ENCODE results near the gene CORO7.
"Not testable (repeated sequence)": the region's sequence is repeated elsewhere in the genome, so short reads cannot be mapped to it uniquely, and the experiment has no call there.

The CORO7 gene

GRCh38 chr16:4334724-4335495 is 81.5 kb downstream of the CORO7 start:
- no peak overlapping the region for H4K8ac ChIP-seq (ENCODE audit: low read length)
- H3K18ac ChIP-seq (ENCODE audit: low read depth in 1 of 2, low read length in 2 of 2): no peak overlapping the region
- no peak overlapping the region for H2BK5ac ChIP-seq (ENCODE audit: low read depth, low read length, poor library complexity, severe bottlenecking)
- H3K4ac ChIP-seq (ENCODE audit: low read depth in 1 of 2, low read length in 2 of 2): no peak overlapping the region
- no peak overlapping the region for H2AFZ ChIP-seq (ENCODE audit: low read depth, low read length)
- H3K4me3 ChIP-seq (ENCODE audit: insufficient read depth in 1 of 2, low read depth in 1 of 2, low read length in 2 of 2): no peak overlapping the region
- no peak overlapping the region for H3K14ac ChIP-seq (ENCODE audit: low read length in 2 of 2)
- H3K23ac ChIP-seq (ENCODE audit: low read length in 2 of 2): no peak overlapping the region
- peaks cover 54 to 77% of the 10 kb centered on the region in 2 experiments for H3K36me3 ChIP-seq (ENCODE audit: control insufficient read depth in 1 of 2, insufficient read depth in 2 of 2, low read depth in 1 of 2, low read length in 2 of 2)
- H2BK120ac ChIP-seq (ENCODE audit: low read depth, low read length): no peak overlapping the region
- no peak overlapping the region for H2BK12ac ChIP-seq (ENCODE audit: low read length in 2 of 2)
- no peak overlapping the region for H3K9ac ChIP-seq (ENCODE audit: low read length)
- H3K79me1 ChIP-seq (replicated peaks; ENCODE audit: low read length, poor library complexity, severe bottlenecking): peaks cover 54% of the 10 kb centered on the region
- no peak overlapping the region for H2BK15ac ChIP-seq (ENCODE audit: low read depth, poor library complexity, severe bottlenecking)
- 94% methylated on average over 32 of the region's 32 CpGs for WGBS
- H3K27me3 ChIP-seq (ENCODE audit: control insufficient read depth in 1 of 2, insufficient read depth in 1 of 2, low read length in 2 of 2): no peaks in the 10 kb centered on the region
- peaks cover 14% of the 10 kb centered on the region for H3K4me1 ChIP-seq (ENCODE audit: control insufficient read depth, insufficient read depth, low read depth, low read length)
- no peaks in the 10 kb centered on the region for H3K9me3 ChIP-seq (ENCODE audit: control insufficient read depth, low read length)
- no peak overlapping the region for H2AK5ac ChIP-seq (ENCODE audit: low read length, severe bottlenecking)
- no peak for DNase-seq
- H3K4me2 ChIP-seq (ENCODE audit: low read length, poor library complexity, severe bottlenecking): no peak overlapping the region
- no peak overlapping the region for H3K27ac ChIP-seq (ENCODE audit: low read length, poor library complexity, severe bottlenecking)
- H4K91ac ChIP-seq (ENCODE audit: low read length): no peak overlapping the region

GRCh38 chr16:4333714-4334113 is 82.7 kb downstream of the CORO7 start:
- H3K14ac ChIP-seq (ENCODE audit: low read length in 2 of 2); H2AK5ac ChIP-seq (ENCODE audit: low read length, severe bottlenecking); H2BK15ac ChIP-seq (ENCODE audit: low read depth, poor library complexity, severe bottlenecking); H4K8ac ChIP-seq (ENCODE audit: low read length); H3K4ac ChIP-seq (ENCODE audit: low read depth in 1 of 2, low read length in 2 of 2); H3K9ac ChIP-seq (ENCODE audit: low read length); H4K91ac ChIP-seq (ENCODE audit: low read length); H3K9me3 ChIP-seq (ENCODE audit: control insufficient read depth, low read length); H3K27me3 ChIP-seq (ENCODE audit: control insufficient read depth in 1 of 2, insufficient read depth in 1 of 2, low read length in 2 of 2); H3K18ac ChIP-seq (ENCODE audit: low read depth in 1 of 2, low read length in 2 of 2); H3K4me3 ChIP-seq (ENCODE audit: insufficient read depth in 1 of 2, low read depth in 1 of 2, low read length in 2 of 2); H2BK12ac ChIP-seq (ENCODE audit: low read length in 2 of 2); H3K27ac ChIP-seq (ENCODE audit: low read length, poor library complexity, severe bottlenecking); H2BK5ac ChIP-seq (ENCODE audit: low read depth, low read length, poor library complexity, severe bottlenecking); H2BK120ac ChIP-seq (ENCODE audit: low read depth, low read length); DNase-seq; H2AFZ ChIP-seq (ENCODE audit: low read depth, low read length); H3K23ac ChIP-seq (ENCODE audit: low read length in 2 of 2); H3K4me2 ChIP-seq (ENCODE audit: low read length, poor library complexity, severe bottlenecking): not testable (repeated sequence)
- Histone ChIP-seq H3K4me1 (ENCODE audit: control insufficient read depth, insufficient read depth, low read depth, low read length) (peaks cover 14% of the 10 kb centered on the region), H3K79me1 (replicated peaks; ENCODE audit: low read length, poor library complexity, severe bottlenecking) (peaks cover 56% of the 10 kb centered on the region), H3K36me3 (ENCODE audit: control insufficient read depth in 1 of 2, insufficient read depth in 2 of 2, low read depth in 1 of 2, low read length in 2 of 2) (peaks cover 44 to 72% of the 10 kb centered on the region in 2 experiments)
- WGBS: 98% methylated on average over 9 of the region's 9 CpGs

- Histone ChIP-seq H3K4me1 (ENCODE audit: control insufficient read depth, insufficient read depth, low read depth, low read length) (peaks cover 18% of the 10 kb centered on the region), H3K27me3 (ENCODE audit: control insufficient read depth in 1 of 2, insufficient read depth in 1 of 2, low read length in 2 of 2) (no peaks in the 10 kb centered on the region), H3K36me3 (ENCODE audit: control insufficient read depth in 1 of 2, insufficient read depth in 2 of 2, low read depth in 1 of 2, low read length in 2 of 2) (peaks cover 40 to 68% of the 10 kb centered on the region in 2 experiments), H3K14ac (ENCODE audit: low read length in 2 of 2) (no peak overlapping the region), H4K8ac (ENCODE audit: low read length) (no peak overlapping the region), H3K9ac (ENCODE audit: low read length) (no peak overlapping the region), H3K4me3 (ENCODE audit: insufficient read depth in 1 of 2, low read depth in 1 of 2, low read length in 2 of 2) (no peak overlapping the region), H3K23ac (ENCODE audit: low read length in 2 of 2) (no peak overlapping the region), H2AK5ac (ENCODE audit: low read length, severe bottlenecking) (no peak overlapping the region), H2BK12ac (ENCODE audit: low read length in 2 of 2) (no peak overlapping the region), H3K4me2 (ENCODE audit: low read length, poor library complexity, severe bottlenecking) (no peak overlapping the region), H3K9me3 (ENCODE audit: control insufficient read depth, low read length) (no peaks in the 10 kb centered on the region), H3K79me1 (replicated peaks; ENCODE audit: low read length, poor library complexity, severe bottlenecking) (peaks cover 56% of the 10 kb centered on the region), H4K91ac (ENCODE audit: low read length) (no peak overlapping the region), H2BK15ac (ENCODE audit: low read depth, poor library complexity, severe bottlenecking) (no peak overlapping the region), H2AFZ (ENCODE audit: low read depth, low read length) (no peak overlapping the region), H3K18ac (ENCODE audit: low read depth in 1 of 2, low read length in 2 of 2) (no peak overlapping the region), H3K27ac (ENCODE audit: low read length, poor library complexity, severe bottlenecking) (no peak overlapping the region), H2BK120ac (ENCODE audit: low read depth, low read length) (no peak overlapping the region), H3K4ac (ENCODE audit: low read depth in 1 of 2, low read length in 2 of 2) (no peak overlapping the region), H2BK5ac (ENCODE audit: low read depth, low read length, poor library complexity, severe bottlenecking) (no peak overlapping the region)
- no peak for DNase-seq
- WGBS: 97% methylated on average over 9 of the region's 9 CpGs
These were observed 83.1 kb downstream of the CORO7 start for GRCh38 chr16:4333308-4333638.

- H3K14ac ChIP-seq (ENCODE audit: low read length in 2 of 2): no peak overlapping the region
- peaks cover 22% of the 10 kb centered on the region for H3K4me1 ChIP-seq (ENCODE audit: control insufficient read depth, insufficient read depth, low read depth, low read length)
- H2BK15ac ChIP-seq (ENCODE audit: low read depth, poor library complexity, severe bottlenecking): no peak overlapping the region
- no peak overlapping the region for H3K4me3 ChIP-seq (ENCODE audit: insufficient read depth in 1 of 2, low read depth in 1 of 2, low read length in 2 of 2)
- H3K79me1 ChIP-seq (replicated peaks; ENCODE audit: low read length, poor library complexity, severe bottlenecking): peaks cover 55% of the 10 kb centered on the region
- H2BK120ac ChIP-seq (ENCODE audit: low read depth, low read length): no peak overlapping the region
- no peak overlapping the region for H3K27ac ChIP-seq (ENCODE audit: low read length, poor library complexity, severe bottlenecking)
- no peak overlapping the region for H2BK5ac ChIP-seq (ENCODE audit: low read depth, low read length, poor library complexity, severe bottlenecking)
- no peak overlapping the region for H2AFZ ChIP-seq (ENCODE audit: low read depth, low read length)
- H3K4ac ChIP-seq (ENCODE audit: low read depth in 1 of 2, low read length in 2 of 2): no peak overlapping the region
- H3K9ac ChIP-seq (ENCODE audit: low read length): no peak overlapping the region
- H3K23ac ChIP-seq (ENCODE audit: low read length in 2 of 2): no peak overlapping the region
- H3K27me3 ChIP-seq (ENCODE audit: control insufficient read depth in 1 of 2, insufficient read depth in 1 of 2, low read length in 2 of 2): no peaks in the 10 kb centered on the region
- H4K8ac ChIP-seq (ENCODE audit: low read length): peak overlapping the region; percentile 10
- no peaks in the 10 kb centered on the region for H3K9me3 ChIP-seq (ENCODE audit: control insufficient read depth, low read length)
- no peak overlapping the region for H2AK5ac ChIP-seq (ENCODE audit: low read length, severe bottlenecking)
- 95% methylated on average over 19 of the region's 19 CpGs for WGBS
- H3K36me3 ChIP-seq (ENCODE audit: control insufficient read depth in 1 of 2, insufficient read depth in 2 of 2, low read depth in 1 of 2, low read length in 2 of 2): peaks cover 38 to 62% of the 10 kb centered on the region in 2 experiments
- no peak for DNase-seq
- no peak overlapping the region for H3K18ac ChIP-seq (ENCODE audit: low read depth in 1 of 2, low read length in 2 of 2)
- H2BK12ac ChIP-seq (ENCODE audit: low read length in 2 of 2): no peak overlapping the region
- H4K91ac ChIP-seq (ENCODE audit: low read length): no peak overlapping the region
- no peak overlapping the region for H3K4me2 ChIP-seq (ENCODE audit: low read length, poor library complexity, severe bottlenecking)
These were observed 83.6 kb downstream of the CORO7 start for GRCh38 chr16:4332623-4333307.

Data from mesenchymal stem cell (in vitro differentiated cells and primary cell).